GM18505 (cell line): ENCODE measurements around the gene MIPEP.

ENCODE experiments used
- ATAC-seq: cut with Tn5 transposase; IDR thresholded peaks from one replicate; pipeline ENCODE4 v1.9.1; 2021; ENCODE audit not compliant: unreplicated experiment
- POLR2A ChIP-seq: IDR thresholded peaks from 4 replicates; pipeline ENCODE4 v1.6.1; 2011; ENCODE audit warnings: borderline replicate concordance; ENCODE audit not compliant: insufficient read depth, insufficient read length; ENCODE audit errors: extremely low read depth

The MIPEP gene

GRCh38 chr13:23701186-23701585, 188.0 kb downstream of the MIPEP start:
- no peak for ATAC-seq
- no peak for TF ChIP-seq POLR2A

- no peak for ATAC-seq
- no peak for TF ChIP-seq POLR2A
Measured at GRCh38 chr13:23699271-23699670, 189.9 kb downstream of the MIPEP start.

- no peak for ATAC-seq
- TF ChIP-seq POLR2A = no peak
Measured at GRCh38 chr13:23697772-23698313, 191.4 kb downstream of the MIPEP start.

- TF ChIP-seq POLR2A = no peak
- ATAC-seq = no peak
Measured at GRCh38 chr13:23696610-23697009, 192.6 kb downstream of the MIPEP start.

- ATAC-seq = peak; percentile 85
- no peak for TF ChIP-seq POLR2A
Measured at GRCh38 chr13:23695711-23696464, 193.3 kb downstream of the MIPEP start.

GRCh38 chr13:23695196-23695595, 194.0 kb downstream of the MIPEP start:
- ATAC-seq = no peak
- no peak for TF ChIP-seq POLR2A

GRCh38 chr13:23692816-23693215, 196.4 kb downstream of the MIPEP start:
- ATAC-seq = no peak
- no peak for TF ChIP-seq POLR2A

GRCh38 chr13:23690668-23691067, 198.5 kb downstream of the MIPEP start:
- TF ChIP-seq POLR2A = no peak
- ATAC-seq = no peak

- no peak for TF ChIP-seq POLR2A
- no peak for ATAC-seq
Measured at GRCh38 chr13:23688336-23688735, 200.9 kb downstream of the MIPEP start.

- no peak for ATAC-seq
- TF ChIP-seq POLR2A = no peak
Measured at GRCh38 chr13:23687614-23688013, 201.6 kb downstream of the MIPEP start.

- no peak for TF ChIP-seq POLR2A
- ATAC-seq = no peak
Measured at GRCh38 chr13:23686948-23687347, 202.3 kb downstream of the MIPEP start.

GRCh38 chr13:23685416-23685815, 203.8 kb downstream of the MIPEP start:
- no peak for ATAC-seq
- no peak for TF ChIP-seq POLR2A

GRCh38 chr13:23684647-23685046, 204.6 kb downstream of the MIPEP start:
- ATAC-seq = no peak
- no peak for TF ChIP-seq POLR2A

GRCh38 chr13:23683084-23683483, 206.1 kb downstream of the MIPEP start:
- no peak for TF ChIP-seq POLR2A
- ATAC-seq = no peak
